ENCODE data around the gene AHR.
"Not testable (repeated sequence)": the region's sequence is repeated elsewhere in the genome, so short reads cannot be mapped to it uniquely, and the experiment has no call there.

AHR gene

DNA sequence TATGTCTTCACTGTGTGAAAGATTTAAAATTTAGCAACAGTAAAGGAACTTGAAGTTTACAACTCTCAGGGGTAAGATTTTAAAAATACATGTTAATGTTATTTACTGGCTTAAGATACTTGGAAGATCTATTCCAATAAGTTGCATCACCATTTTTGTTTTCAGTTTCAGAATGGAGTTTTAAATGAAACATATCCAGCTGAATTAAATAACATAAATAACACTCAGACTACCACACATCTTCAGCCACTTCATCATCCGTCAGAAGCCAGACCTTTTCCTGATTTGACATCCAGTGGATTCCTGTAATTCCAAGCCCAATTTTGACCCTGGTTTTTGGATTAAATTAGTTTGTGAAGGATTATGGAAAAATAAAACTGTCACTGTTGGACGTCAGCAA lies 44.3 kb downstream of the AHR start:
- DNase-seq = no peak

DNA sequence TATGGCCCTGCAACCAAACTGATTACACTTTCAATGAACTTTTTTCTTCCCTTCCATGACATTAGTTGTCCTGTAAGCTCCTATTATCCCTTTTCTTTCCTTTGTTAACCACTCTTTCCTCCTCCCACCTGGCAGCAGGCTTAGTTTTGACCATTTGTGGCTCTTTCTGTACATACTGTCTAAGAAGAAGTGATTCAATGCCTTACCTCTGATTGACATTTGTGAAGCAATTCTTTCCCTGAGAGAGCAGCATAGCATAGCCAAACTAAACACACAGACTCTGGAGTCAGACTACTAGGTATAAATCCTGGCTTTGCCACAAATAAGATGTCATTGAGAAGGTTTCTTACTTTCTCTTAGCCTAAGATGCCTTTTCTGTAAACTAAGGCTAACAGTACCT lies 48.9 kb downstream of the AHR start:
- no peak for DNase-seq

DNA sequence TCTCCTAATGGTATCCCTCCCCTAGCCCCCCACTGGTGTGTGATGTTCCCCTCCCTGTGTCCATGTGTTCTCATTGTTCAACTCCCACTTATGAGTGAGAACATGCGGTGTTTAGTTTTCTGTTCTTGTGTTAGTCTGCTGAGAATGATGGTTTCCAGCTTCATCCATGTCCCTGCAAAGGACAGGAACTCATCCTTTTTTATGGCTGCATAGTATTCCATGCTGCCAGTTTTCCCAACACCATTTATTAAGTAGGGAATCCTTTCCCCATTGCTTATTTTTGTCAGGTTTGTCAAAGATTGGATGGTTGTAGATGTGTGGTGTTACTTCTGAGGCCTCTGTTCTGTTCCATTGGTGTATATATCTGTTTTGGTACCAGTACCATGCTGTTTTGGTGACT lies 50.5 kb downstream of the AHR start:
- DNase-seq = not testable (repeated sequence)

DNA sequence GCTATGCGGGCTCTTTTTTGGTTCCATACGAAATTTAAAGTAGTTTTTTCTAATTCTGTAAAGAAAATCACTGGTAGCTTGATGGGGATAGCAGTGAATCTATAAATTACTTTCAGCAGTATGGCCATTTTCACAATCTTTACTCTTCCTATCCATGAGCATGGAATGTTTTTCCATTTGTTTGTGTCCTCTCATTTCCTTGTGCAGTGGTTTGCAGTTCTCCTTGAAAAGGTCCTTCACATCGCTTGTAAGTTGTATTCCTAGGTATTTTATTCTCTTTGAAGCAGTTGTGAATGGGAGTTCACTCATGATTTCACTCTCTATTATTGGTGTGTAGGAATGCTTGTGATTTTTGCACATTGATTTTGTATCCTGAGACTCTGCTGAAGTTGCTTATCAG lies 51.9 kb downstream of the AHR start:
- DNase-seq = not testable (repeated sequence)

DNA sequence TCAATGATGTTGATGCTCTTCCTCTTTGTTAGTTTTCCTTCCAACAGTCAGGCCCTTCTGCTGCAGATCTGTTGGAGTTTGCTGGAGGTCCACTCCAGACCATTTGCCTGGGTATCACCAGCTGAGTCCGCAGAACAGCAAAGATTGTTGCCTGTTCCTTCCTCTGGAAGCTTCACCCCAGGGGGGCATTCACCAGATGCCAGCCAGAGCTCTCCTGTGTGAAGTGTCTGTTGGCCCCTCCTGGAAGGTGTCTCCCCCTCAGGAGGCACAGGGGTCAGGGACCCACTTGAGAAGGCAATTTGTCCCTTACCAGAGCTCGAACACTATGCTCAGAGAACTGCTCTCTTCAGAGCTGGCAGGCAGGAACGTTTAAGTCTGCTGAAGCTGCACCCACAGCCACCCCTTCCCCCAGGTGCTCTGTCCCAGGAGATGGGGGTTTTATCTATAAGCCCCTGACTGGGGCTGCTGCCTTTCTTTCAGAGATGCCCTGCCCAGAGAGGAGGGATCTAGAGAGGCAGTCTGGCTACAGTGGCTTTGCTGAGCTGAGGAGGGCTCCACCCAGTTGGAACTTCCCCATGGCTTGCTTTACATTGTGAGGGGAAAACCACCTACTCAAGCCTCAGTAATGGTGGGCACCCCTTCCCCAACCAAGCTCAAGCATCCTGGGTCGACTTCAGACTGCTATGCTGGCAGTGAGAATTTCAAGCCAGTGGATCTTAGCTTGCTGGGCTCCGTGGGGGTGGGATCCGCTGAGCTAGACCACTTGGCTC lies 55.4 kb downstream of the AHR start:
- DNase-seq = not testable (repeated sequence)

DNA sequence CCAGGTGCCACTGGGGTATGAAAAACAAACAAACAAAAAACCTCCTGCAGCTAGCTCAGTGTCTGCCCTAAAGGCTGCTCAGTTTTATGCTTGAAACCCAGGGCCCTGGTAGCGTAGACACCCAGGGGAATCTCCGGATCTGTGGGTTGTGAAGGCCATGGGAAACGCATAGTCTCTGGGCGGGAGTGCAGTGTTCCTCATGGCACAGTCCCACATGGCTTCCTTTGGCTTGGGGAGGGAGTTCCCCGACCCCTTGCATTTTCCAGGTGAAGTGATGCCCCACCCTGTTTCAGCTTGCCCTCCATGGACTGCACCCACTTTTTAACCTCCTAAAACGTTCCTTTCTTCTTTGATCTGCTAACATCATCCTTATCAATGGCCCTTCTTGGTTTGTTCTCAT lies 56.0 kb downstream of the AHR start:
- no peak for DNase-seq

DNA sequence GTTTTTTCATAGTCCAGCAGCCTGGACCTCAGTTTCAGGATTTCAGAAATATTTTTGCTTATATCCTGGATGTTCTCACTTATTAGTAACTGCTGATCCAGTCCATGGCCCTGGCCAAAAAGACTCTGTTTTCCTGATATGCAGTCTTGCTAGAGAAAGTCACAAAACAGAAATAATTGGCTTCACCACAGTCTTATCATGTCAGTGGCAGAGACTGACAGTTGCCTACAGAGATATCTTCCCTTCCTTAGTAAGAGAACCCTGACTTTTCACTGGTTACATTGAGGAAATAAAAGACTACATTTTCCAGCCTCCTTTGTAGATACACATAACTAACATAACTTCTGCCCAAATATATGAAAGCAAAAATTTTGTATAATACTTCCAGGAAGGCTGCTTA lies 56.6 kb downstream of the AHR start:
- no peak for DNase-seq

DNA sequence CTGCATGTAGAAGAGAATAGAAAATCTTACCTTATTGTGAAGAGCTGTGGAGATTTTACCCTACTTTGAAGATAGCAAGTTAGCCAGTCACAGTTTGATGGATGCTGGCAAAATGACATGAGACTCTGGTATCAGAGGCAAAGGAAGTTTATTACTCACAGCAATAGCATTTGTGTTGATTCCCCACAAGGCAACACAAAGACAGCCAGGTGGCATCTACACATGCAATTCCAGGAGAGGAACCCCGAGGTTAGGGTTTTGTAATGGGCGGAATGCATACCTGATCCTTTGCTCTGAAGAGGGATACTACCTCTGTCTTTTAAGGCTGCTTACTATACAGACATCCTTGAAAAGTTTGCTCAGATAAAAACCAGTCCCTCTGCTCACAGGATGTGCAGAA lies 59.5 kb downstream of the AHR start:
- no peak for DNase-seq

DNA sequence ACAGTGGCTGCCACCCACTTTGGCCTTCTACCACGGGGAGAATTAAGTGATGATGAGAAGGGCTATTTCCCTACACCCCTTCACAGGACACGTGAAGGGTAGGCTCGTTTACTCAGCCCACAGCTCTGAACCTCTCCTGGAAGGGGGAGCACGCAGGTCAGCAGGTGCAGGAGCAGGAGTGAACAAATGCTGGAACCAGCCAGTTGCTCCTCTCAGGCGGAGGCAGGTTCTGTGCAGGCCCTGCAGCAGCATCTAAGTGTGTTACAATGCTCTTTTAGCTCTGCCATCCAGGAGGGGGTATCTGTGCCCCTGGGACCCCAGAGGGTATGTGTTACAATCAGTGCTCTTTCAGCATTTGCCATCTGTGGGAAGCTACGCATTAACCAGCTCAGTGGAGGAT lies 61.2 kb downstream of the AHR start:
- no peak for DNase-seq

DNA sequence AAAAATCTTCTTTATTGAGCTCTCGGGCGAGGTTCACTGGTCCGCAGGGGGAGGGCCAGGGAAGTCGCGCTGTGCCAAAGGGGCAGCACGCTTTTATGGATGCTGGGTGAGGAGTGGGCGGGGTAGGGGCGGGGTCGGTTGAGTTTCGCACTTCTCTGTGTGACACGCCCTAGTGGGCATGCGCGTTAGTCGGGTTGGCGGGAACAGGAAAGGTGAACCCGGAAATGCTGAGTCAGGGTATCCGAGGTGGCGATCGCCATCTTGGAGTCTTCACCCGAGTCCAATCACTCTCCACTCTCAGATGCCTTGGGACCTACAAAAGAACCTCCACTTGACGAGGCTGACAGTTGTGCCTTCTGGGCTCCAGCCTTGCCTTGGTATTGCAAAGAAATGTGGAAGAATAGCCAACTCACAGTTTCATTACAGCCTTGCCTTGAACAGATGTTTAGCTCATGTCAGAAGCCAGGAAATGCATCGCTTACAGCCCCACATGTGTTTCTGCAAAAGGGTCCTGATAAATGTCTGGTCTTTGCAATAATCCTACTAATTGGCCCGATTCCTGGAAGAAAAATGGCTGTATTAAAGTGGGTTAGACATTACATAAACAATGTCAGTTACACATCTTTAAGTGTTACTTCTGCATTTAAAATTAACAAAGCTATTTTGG lies 64.1 kb downstream of the AHR start:
- no peak for DNase-seq

DNA sequence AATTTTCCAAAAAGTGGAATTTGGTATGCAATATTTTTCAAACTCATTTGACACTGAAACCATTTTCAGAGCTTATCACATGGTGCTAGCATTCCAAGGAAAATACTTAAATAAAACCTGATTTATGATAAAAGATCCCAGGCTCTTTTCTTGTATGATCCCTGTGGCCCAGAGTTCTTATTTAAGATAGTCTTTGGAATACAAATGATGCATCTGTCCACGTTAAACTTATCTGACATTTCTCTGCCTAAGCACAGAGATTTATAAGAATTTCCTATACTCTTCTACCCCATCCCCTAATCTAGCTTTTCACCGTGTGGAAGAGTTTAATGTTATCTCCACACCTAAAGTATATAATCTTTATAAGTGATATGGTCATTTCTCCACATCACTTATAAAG lies 66.2 kb downstream of the AHR start:
- no peak for DNase-seq

DNA sequence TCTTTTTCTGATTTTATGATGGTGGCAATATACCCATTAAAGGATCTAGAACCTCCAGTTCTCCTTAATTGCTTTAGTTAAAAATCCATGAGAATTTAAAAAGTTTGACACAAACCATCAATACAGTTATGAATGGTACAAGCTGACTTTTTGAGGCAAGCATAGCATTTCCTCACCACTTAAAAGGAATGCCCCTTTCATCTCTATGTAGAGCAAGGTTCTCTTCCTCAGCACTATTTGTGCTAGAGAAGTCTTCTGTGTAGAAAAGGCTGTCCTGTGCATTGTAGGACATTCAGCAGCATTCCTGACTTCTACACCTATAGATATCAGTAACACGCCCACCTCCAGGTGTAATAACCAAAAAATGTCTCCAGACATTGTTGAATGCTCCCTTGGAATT lies 67.3 kb downstream of the AHR start:
- no peak for DNase-seq

DNA sequence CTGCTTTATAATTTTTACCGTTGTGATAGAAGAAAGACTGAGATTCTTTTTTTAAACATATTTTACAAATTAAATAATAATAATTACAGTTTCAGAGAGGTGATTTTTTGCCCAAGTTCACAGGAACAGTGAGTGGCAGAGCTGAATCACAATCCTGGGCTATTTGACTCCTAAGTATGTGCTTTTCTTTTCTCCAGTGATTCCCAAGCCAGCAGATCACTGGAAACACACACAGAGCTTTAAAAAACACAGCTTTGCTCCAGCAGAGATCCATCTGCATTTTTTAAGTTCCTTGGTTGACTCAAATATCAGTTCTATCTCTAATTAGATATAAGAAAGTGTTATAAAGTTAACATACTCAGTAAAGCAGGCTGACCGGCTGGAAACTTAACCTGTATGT lies 69.0 kb downstream of the AHR start:
- no peak for DNase-seq

DNA sequence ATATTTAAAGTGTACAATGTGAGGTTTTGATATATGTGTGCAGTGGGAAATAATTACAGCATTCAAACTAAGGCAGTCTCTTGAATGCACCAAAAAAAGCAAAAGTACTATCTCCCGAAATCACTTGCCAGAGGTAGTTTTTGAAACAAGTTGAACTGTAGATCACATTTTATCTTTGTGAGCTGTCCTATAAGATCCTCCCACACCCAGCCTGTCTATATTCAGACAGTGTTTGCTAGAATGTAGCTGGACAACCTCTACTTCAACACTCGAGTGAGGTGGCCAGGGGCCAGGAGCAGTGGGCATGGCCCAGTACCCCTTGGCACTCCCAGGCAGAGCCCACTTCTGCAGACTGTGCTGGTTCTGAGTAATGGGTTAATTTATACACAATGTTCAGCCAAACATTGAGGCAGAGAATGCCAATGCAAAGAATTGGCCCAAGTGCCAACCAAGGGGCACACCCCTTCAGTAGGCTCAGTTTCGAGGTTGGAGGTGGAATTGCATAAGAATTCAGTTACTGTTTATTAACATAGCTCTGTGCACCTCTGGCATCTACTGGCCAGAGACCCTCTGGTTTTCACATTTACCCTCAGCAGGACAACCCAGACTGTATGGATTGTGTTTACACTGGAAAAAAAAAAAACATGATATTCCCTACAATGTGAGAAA lies 70.5 kb downstream of the AHR start:
- DNase-seq = no peak

DNA sequence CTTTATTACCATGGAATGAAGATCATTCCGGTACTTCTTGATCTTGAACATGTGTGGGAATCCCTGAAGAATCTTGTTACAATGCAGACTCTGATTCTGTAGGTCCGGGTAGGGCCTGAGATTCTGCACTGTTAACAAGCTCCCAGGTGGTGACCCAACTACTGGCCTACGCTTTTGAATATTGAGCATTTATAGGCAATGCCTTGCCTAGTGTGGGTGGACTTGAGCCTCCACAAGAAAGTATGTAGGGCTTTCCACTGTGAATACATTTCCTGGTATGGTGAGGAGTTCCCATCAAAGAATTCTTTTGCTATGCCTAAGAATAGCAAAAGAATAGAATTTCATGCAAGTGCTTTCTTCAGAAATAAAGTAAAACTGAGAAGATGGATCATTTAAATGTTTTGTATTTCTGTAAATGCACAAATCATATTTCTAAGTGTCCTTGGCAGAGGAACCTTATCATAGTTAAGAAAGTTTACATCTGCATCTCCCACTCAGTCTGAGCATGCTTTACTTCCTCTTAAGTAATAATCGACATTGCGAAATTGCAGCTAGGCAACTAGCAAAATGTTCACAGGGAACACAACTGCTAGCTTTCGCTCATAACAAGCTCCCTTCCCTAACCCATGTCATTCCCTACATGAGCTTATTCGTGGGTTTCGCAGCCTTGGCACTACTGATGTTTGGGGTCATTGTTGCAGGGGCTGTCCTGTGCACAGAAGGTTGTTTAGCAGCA lies 71.4 kb downstream of the AHR start:
- peak; percentile 94 for DNase-seq

DNA sequence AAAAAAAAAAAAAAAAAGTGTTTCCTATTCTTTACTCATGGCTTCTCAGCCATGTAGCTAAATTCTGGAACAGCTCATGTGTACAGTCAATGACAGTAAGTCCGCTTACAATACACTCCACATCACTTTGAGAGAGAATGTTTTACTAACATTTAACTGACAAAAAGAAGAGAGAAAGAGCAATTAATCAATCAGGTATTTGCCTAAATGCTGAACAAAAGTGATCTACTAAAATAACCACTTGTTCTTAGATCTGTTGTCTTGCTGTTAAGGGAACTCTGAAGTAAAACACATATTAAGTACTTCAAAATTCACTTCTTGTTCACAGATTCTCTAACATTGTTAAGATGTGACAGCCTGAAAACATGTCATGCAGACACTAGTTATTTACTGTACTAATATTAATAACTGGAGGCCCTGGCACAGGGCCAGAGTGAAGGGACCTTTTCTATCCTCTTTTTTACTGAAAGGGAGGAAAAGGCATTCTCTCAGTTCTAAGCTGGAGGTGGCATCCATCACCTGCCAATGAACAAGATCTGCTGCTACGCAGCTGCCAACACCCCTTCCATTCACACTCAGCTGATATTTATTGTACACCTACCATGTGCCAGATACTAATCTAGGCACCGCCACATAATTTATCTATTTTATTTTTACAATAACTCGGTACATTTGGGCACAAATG lies 72.6 kb downstream of the AHR start:
- no peak for DNase-seq

DNA sequence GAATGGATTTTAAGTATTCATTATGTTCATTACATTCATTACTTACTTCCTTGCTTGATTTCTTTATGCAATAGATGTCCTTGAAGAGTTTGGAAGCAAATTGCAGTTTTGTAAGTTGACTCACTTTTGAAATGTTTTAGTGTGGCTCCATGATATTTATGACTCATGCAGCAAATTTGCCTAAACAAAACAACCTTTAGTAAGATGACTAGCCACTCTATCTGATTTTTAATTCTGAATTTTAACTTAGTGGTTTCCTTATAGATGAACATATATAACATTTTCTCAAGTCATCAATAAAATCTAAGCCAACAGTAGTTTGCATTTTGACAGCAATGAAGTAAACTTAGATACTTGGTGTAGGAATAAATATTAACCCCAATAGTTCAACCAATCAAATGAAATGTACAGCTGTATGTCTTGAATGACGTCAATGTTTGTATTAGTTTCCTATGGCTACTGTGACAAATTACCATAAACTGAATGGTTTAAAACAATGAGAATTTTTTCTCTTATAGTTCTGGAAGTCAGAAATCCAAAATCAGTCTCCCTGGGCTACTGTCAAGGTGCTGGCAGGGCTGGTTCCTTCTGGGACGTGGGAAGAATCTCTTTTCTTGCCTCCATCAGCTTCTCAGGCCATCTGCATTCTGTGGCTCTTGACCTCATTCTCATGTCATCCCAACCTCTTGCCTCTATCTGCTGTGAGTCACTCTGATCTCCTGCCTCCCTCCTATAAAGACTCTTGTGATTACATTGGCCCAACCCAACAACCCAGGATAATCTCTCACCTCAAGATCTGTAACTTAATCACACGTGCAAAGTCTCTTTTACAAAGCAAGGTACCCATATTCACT lies 73.4 kb downstream of the AHR start:
- peak in 1 of 2 experiments; percentile 8 for DNase-seq

DNA sequence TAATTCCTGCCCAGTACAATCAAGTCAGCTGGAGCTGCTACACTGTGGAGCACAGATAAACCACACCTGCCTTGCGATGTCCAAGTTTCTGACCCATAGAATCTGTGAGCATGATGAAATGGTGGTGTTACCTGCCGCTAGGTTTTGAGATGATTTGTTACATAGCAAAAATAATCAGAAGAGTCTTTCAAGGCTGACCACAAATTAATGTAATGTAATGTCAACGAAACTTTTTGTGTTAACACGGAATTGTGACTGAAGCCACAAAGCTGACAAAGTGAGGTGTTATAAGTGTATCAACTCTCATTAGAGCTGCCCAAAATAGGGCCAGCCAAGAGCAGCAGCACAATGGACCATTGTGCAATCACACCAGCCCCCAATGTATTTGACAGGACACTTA lies 75.7 kb downstream of the AHR start:
- no peak for DNase-seq

DNA sequence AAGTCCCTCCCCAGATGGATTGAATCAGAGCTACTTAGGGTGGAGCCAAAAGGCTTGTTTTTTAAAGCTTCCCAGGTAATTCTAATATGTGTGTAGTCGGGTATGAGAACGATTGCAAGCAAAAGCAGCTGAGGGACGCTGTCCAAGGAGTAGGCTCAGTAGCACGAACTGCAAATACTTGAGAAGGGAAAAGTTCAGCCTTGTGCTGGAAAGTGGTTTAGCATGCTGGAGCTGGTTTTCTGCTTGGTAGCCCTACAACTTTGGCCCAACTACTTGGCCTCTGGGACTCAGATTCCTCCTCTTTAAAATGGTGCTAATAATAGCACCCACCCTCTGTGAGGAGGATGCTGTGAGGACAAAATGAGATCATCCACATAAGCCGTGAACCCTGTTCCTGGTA lies 76.2 kb downstream of the AHR start:
- DNase-seq = no peak

DNA sequence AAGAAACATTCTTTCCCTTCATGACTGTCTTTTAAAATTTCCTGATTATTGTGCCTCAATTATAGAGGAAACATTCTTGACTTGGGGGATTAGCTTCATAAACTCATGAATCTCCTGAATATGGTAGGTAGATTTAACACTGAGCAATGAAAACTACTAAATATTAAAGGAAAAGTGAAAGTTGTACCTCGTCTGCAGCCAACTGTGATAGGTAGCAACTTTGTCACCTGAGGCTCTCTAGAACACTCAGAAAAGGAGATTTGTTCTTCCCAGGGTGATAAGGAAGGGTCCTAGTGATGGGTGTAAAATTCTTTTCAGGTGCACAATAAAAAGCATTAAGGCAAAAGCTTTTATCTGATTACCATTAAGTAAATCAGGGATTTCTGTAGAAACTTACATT lies 78.1 kb downstream of the AHR start:
- no peak for DNase-seq

DNA sequence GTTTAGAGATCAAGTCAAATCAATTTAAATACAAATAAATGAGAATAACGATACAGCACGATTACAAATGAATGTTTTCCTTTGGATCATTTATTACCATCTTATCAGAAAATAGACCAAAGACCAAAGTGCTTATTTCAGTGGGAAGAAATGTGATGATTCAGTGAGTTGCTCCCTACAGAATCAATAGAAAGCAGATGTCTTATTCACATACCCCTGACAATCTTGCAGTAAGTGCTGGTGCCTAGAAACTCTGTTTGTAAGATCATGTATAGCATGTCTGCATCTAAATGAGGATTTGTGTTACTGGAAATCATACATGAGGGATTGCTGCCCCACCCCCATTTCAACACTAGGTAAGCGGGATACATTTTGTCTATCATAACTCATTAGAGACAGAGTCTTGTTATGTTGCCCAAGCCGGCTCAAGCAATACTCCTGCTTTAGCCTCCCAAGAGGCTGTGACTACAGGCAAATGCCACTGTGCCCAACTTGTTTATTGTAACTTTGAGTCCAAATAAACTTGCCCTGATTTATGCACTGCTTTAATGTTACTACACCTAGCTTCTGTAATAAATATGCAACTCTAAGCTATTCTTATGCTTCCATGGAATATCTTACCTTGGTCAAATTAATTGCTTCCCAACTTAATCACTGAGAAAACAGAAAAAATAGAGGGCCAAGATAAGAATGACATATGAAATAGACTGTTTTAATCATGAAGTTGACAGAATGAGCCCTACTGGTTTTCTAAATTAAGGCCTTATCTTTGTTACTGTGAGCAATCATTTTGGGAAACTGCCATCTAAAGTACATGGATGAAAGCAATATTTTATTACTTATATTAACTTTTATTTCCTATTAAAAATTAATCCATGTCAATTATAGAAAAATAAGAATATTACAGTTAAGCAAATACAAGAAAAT lies 82.5 kb downstream of the AHR start:
- DNase-seq = no peak

Data from AML-193 (cell line).